ENCODE measurements around the gene SHFL.

The SHFL gene

DNA sequence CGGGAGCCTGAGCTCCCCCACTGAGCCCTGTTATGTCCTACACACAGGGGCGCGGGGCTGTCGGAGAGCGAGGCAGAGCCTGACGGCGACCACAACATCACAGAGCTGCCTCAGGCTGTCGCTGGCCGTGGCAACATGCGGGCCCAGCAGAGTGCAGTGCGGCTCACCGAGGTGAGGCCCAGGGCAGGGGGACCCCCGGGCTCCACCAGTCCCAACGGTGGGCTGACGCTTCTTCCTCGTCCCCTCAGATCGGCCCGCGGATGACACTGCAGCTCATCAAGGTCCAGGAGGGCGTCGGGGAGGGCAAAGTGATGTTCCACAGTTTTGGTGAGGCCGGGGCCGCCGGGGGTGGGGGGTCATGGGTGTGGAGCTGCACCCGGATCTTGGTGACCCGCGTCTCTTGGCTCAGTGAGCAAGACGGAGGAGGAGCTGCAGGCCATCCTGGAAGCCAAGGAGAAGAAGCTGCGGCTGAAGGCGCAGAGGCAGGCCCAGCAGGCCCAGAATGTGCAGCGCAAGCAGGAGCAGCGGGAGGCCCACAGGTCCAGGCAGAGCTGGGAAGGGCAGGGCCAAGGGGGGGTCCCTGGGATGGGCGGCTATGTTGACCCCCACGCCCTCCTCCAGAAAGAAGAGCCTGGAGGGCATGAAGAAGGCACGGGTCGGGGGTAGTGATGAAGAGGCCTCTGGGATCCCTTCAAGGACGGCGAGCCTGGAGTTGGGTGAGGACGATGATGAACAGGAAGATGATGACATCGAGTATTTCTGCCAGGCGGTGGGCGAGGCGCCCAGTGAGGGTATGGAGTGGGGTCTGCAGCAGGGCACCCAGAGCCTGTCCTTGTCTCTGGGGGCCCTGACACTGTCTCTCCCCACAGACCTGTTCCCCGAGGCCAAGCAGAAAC is 24.2 kb downstream of the SHFL start:
- no peak for DNase-seq

DNA sequence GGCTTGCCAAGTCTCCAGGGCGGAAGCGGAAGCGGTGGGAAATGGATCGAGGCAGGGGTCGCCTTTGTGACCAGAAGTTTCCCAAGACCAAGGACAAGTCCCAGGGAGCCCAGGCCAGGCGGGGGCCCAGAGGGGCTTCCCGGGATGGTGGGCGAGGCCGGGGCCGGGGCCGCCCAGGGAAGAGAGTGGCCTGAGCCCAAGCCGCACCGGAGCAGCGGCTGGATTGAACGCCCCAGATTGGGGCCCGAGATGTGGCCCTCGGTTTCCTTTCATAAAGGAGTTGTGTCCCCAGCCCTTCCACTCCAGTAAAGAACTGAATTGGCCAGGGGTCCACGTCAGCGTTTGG is 24.8 kb downstream of the SHFL start:
- no peak for DNase-seq

DNA sequence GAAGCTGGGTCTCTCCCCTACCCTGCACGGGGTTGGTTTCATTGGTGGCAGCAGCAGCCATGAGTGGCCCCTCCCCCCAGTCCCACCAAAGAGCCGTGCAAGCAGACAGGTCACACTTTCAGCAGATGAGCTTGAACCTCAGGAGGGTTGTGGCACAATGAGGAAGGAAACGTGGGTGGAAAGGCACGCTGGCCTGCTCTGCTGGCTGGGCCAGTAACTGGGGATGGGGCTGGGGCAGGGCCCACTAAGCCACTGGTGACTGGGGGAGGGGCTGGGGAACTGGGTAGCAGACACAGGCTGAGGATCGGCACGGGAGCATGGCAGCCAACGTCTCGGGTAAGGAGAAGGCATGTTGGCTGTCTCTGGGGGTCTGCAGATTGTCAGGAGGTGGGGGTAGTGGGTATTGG is 25.3 kb downstream of the SHFL start, which contains the start of gene P2RY11:
Gene P2RY11 (plus strand): TSS at position 289 of the 407 bp plus-strand sequence. CDS start 29 bp downstream, at position 318.
- no peak for DNase-seq

DNA sequence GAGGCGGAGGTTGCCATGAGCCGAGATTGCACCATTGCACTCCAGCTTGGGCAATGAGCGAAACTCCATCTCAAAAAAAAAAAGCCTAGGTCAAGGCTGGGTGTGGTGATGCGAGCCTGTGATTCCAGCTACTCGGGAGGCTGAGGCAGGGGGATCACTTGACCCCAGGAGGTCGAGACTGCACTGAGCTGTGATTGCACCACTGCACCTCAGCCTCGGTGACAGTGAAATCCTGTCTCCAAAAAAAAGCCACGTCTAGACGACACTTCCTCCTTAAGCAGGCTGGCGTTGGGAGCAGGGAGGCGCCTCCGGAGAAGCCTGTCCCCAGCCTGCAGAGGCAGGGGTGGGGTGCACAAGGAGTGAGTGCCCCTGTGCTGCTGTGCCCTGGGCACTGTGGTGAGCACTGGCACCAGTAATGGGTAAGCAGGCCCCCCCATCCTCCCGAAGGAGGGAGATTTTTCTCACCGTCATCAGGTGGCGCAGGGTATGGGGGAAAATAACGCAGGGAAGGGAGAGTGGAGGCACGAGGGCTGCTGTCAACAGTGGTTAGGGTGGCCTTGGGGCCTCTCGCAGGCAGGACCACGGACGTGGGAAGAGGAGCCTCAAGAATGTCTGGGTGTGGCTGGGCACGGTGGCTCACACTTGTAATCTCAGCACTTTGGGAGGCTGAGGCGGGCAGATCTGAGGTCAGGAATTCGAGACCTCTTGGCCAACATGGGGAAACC is 26.1 kb downstream of the SHFL start:
- no peak for DNase-seq

DNA sequence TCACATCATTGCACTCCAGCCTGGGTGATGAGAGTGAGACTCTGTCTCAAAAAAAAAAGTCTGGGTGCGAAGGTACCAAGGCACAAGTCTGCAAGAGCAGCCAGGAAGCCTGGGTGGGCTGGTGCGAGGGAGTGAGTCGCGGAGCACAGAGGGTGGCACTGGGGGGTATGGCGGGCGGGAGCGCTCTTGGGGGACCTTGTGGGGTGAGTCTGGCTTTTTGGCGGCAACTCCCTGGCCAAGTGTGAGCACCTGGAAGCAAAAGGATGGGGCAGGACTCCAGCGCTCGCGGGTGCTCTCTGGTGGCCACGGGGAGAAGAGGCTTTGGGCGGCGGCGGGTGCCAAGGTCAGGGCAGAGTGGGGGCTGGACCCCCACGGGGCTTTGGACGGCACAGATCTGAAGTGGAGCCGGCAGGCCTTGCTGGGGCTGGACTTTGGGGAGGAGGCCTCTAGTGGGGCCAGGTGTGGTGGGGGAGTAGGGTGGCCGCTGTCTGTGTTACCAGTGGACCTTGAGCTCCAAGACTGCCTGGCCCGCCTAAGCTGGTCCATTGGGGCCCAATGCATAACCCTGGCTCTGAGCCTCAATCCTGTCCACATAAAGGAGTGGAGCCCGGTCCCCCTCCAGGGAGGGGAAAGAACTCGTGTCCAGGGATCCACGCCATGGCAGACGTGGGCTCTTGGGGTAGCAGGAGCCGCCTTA is 26.9 kb downstream of the SHFL start:
- no peak for DNase-seq

DNA sequence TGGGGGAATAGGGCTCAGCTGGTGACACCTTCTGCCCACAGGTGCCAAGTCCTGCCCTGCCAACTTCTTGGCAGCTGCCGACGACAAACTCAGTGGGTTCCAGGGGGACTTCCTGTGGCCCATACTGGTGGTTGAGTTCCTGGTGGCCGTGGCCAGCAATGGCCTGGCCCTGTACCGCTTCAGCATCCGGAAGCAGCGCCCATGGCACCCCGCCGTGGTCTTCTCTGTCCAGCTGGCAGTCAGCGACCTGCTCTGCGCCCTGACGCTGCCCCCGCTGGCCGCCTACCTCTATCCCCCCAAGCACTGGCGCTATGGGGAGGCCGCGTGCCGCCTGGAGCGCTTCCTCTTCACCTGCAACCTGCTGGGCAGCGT is 27.5 kb downstream of the SHFL start:
- DNase-seq = no peak

DNA sequence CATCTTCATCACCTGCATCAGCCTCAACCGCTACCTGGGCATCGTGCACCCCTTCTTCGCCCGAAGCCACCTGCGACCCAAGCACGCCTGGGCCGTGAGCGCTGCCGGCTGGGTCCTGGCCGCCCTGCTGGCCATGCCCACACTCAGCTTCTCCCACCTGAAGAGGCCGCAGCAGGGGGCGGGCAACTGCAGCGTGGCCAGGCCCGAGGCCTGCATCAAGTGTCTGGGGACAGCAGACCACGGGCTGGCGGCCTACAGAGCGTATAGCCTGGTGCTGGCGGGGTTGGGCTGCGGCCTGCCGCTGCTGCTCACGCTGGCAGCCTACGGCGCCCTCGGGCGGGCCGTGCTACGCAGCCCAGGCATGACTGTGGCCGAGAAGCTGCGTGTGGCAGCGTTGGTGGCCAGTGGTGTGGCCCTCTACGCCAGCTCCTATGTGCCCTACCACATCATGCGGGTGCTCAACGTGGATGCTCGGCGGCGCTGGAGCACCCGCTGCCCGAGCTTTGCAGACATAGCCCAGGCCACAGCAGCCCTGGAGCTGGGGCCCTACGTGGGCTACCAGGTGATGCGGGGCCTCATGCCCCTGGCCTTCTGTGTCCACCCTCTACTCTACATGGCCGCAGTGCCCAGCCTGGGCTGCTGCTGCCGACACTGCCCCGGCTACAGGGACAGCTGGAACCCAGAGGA is 28.0 kb downstream of the SHFL start:
- DNase-seq = no peak

DNA sequence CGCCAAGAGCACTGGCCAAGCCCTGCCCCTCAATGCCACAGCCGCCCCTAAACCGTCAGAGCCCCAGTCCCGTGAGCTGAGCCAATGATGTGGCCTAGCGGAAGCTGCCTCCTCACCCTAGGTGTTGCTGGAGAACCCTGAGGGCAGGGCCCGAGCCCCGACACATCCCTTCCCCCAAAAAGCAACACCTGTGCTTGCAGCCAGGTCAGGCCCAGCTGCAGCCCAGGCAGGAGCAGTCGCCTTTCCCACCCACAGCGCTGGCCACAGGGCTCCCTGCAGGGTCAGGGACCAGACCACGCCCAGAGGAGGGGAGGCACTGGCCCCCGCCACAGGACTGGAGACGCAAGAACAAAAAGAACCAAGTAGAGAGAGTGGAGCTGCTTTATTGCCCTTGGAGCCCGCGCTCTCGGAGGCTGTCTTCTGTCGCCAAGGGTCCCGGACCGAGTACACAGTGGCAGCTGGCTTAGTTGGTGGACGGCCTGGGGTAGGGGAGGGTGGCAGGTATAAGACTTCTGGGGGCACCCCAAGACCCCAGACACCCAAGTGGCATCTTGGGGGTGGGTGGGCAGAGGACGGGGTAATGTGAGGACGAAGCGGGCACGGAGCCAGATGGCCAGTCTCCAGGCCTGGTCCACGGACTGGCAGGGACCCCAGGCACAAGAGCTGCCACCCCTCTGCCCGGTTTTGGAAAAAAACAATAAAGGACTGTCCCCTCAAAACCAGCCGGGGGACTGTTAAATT is 28.7 kb downstream of the SHFL start:
- no peak for DNase-seq

DNA sequence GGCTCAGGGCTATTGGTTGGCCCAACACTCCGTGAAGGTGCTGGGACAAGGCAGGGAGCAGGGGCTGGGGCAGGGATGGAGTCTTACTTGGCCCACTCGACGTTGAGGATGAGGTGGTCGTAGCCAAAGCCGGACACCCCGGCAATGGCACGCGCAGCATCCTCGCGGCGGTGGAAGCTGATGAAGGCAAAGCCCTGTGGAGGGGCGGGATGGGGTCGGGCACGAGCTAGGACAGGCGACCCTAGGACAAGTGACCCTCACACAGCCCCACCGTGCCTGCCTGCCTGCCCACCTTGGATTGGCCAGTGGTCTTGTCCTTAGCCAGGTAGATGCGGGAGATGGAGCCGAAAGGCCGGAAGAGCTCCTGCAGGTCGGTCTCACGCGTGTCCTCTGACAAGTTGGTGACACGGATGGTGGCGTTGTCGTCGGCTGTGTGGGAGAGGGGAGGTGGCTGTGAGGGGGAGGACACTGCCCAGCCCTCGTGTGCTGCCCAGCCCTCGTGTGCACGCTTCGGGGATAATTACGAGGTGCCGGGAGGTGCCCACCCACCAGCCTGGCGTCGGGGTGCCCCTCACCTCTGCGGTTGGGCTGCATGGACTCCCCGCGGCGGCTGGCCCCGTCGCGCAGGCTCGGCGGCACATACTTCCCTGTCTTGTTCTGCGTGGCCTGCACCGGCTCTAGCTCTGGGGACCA is 29.4 kb downstream of the SHFL start:
- DNase-seq = no peak

DNA sequence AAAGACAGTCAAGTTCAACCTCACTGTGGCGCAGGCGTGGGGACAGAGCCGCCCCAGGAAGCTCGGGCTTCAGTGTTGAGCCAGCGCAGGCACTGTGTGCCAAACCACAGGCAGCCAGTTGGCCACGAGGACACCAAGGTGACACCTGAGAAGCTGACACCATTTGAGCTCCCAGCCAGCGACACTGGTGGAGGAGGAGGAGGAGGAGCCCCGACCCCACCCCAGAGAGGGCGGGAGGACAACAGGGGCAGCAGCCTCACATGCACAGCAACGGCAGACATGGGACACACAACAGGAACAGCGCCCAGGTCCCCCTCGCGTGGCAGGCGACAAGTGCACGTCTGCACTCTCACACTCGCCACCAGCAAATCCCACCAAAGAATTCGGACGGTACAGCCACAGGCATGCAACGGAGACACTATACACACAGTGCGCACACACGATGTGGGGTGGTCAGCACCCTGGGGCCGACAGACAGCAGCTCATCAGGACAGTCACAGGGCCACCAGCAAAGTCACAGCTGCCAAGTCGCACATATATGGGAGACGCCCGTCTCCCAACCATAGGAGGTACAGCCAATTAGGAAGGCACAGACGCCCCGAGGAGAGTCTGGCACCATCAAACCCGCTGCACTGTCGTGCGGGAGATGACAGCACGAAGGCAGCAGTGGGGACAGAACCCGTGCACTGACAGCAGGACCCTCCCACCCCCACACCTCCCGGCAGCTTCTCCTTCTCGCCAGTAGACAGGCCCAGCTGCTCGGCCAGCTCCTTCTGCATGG is 30.2 kb downstream of the SHFL start:
- DNase-seq = no peak

DNA sequence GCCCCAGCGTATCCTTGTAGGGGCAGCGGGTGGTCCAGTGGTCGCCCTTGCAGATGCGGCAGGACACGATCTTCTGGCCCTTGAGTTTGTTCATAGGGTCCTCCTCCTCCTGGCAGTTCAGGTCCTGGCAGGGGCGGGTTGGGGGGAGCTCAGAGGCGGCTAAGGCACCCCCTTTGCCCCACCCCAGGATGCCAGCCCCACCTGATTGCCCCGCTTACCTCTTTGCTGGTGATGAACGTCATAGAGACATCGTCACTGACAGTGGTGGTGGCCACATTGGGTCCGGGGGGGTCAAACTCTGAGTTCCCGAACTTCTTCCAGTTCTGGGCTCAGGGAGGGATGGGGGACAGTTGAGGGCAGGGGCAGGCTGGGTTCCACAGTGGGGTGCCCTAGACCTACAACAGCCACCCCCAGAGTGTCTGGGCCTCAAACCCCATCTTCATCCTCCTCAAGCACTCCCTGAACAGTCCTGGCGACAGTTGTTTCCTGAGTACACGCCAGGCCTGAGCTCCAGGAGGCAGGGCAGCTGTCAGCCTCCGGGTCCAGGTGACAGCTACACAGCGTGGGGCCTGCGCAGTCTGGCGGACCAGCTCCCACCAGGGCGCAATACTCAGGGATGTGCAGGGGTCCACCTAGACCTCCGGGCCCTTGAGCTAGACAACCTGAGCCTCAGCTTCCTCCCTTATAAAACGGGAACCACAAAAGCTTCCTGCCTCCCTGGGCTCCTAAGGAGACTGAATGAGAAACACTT is 30.9 kb downstream of the SHFL start:
- no peak for DNase-seq

DNA sequence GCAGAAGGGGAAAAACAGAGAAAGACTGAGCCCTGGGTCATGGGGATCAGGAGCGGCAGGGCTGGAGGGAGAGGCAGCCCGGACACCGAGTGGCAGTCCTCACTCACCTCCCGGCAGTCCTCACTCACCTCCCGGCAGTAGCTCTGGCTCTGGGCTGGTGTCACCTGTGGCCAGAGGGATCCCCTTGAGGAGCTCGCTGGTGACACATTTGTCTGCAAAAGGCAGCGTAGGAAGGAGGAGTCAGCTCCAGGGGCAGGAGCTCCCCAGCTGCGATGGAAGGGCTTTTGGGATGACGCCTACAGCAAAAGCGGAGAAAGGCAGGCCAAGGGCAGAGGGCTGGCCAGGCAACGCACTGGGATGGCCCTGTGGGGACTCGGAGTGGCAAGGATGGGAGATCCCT is 32.8 kb downstream of the SHFL start:
- DNase-seq = no peak

DNA sequence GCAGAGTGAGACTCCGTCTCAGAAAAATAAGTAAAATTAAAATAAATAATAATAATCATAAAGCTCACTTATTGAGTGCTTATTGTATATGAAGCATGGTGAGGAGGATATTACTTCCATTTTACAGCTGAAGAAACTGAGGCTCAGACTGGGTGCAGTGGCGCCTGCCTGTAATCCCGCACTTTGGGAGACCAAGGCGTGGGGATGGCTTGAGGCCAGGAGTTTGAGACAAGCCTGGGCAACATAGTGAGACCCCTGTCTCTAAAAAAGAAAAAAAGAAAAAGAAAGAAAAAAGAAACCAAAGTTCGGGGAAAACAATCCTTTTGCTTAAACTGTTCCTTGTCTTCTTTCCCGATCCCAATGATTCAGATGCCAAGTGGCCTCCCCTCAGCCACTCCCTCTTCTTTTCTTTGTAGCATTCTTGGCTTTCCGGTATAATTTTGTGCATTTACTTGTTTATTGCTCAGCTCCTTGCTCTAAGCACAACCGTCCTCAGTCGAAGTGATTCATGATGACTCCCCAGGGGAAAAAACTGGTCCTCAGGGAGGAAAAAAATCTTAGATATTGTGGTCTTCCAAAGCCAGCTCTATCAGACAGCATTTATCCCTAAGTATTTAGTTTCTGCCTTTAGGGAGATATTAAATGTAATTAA is 34.5 kb downstream of the SHFL start:
- no peak for DNase-seq

DNA sequence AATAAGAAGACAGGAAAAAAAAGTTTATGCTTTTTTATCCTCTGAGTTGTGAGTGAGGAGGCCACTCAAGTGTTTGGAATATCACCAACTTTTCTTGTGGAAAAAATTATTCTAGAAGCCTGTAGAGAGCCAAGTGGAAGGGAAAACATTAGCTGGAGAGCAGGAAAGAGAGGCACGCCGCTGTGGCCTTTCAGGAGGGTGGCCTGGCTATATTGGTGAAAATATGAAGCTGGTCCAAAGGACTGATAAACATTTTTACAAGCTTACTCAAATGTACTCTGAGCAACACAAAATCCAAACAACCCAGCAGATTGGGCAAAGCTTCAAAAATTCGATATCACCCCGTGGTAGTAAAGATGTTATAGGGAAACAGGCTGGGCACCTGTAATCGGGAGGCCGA is 35.9 kb downstream of the SHFL start:
- no peak for DNase-seq

DNA sequence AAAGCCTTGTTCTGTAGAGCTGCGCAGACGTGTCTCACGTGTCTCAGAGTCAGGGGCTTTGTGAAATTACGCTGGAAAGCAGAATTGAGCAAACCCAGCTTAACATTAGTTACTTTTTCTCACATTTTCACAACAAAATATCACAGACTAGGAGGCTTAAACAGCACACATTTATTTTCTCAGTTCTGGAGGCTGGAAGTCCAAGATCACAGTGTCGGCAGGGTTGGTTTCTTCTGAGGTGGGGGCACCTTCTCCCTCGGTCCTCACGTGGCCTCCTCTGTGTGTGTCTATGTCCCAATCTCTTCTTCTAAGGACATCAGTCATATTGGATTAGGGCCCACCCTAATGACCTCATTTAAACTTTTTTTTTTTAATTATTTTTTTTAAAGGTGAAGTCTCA is 38.3 kb downstream of the SHFL start:
- DNase-seq = no peak

DNA sequence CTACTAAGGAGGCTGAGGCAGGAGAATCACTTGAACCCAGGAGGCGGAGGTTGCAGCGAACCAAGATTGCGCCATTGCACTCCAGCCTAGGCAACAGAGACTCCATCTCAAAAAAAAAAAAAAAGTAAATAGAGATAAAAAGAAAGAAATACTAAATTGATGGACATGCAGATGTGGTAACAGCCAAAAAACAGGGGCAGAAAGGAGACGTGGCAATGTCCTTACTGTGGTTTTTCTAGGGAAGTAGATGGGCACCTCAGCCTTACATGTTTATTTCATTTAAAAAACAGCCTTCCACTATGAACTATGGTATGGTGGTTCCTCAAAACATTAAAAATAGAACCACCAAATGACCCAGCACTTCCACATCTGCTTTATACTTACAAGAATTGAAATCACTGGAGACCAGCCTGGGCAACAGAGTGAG is 40.1 kb downstream of the SHFL start:
- no peak for DNase-seq

DNA sequence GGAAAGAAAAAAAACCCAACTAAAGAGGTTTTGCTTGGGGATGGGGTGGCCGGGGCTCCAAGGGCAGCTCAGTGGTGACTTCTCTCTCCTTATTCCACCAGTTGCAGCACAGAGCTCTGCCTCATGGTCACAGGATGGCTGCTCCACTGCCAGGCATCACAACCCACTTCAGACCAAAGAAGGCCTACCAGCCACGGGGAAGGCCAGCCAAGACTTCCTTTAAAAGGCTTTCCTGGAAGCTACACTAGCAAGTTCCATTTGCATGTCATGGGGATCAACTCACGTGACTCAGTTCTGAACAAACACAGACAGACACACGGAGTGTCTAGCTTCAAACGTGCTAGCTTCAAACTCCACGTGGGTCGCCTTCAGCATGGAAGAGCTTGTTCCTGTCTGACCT is 46.8 kb downstream of the SHFL start:
- no peak for DNase-seq

DNA sequence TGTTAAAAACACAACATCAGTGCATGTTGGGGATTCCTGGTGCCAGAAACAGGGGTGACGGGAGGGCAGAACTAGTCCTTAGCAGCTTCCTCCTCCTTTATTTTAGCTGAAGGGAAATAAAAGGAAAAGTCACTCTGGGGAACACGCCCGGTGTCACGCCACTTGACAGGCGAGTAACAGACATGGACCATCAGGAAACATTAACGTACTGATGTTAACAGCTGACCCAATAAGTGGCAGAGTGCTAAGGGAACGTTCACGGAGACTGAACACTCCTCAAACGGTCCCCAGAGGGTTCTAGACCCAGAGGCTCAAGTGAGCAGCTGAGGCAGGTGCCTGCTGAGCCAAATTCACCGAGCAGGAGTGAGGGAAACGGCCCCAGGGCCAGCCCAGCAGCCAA is 47.5 kb downstream of the SHFL start:
- no peak for DNase-seq

DNA sequence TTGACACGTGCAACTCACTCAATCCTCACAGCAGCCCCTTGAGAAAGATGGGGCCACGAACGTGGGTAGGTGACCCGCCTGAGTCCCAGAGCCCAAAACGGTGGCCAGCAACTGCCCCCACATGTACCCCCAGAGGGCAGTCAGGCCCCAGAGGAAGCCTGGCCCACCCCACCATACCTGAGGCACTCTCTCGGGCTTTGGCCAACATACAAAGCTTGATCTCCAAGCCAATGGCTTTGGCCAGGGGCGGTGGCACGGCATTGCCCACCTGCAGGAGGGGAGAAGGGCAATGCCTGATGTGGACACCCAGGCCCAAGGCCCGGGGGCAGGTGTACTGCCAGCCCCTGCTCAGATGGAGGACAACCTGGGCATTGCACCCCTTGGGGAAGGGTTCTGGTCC is 47.9 kb downstream of the SHFL start:
- DNase-seq = no peak

All from DMS153 (cell line).